NCI-H345 treated with DMSO at 0.1 percent for 48 hours (cell line): ENCODE results near the gene GSK3B.

Source experiments
- DNase-seq: peaks from one replicate; lab custom pipeline; 2025; ENCODE audit not compliant: unreplicated experiment; lab: John Stamatoyannopoulos, UW

Gene GSK3B

GRCh38 chr3:120093911-120094775 lies at the start of gene GSK3B:
TSS of gene GSK3B (minus strand) at chr3:120094447. CDS start at chr3:120093434, 1,013 bp downstream.
- peak; percentile 98 for DNase-seq

- DNase-seq: no peak
Observed at GRCh38 chr3:120143676-120144075, 49.4 kb upstream of the GSK3B start.

- no peak for DNase-seq
Observed at GRCh38 chr3:120142236-120142635, 48.0 kb upstream of the GSK3B start.

- no peak for DNase-seq
Observed at GRCh38 chr3:120140098-120140742, 46.0 kb upstream of the GSK3B start.

- no peak for DNase-seq
Observed at GRCh38 chr3:120139140-120139539, 44.9 kb upstream of the GSK3B start.

GRCh38 chr3:120137548-120137947 lies 43.3 kb upstream of the GSK3B start:
- no peak for DNase-seq

- DNase-seq: no peak
Observed at GRCh38 chr3:120130656-120131055, 36.4 kb upstream of the GSK3B start.

GRCh38 chr3:120129718-120130513 lies 35.7 kb upstream of the GSK3B start:
- DNase-seq: no peak

- no peak for DNase-seq
Observed at GRCh38 chr3:120129051-120129450, 34.8 kb upstream of the GSK3B start.

- DNase-seq: no peak
Observed at GRCh38 chr3:120125992-120126391, 31.7 kb upstream of the GSK3B start.

GRCh38 chr3:120119846-120120510 lies 25.7 kb upstream of the GSK3B start:
- no peak for DNase-seq

- DNase-seq: no peak
Observed at GRCh38 chr3:120114981-120115380, 20.7 kb upstream of the GSK3B start.

GRCh38 chr3:120114376-120114775 lies 20.1 kb upstream of the GSK3B start:
- DNase-seq: no peak

GRCh38 chr3:120113128-120114116 lies 19.2 kb upstream of the GSK3B start:
- no peak for DNase-seq

GRCh38 chr3:120111898-120112297 lies 17.7 kb upstream of the GSK3B start:
- DNase-seq: no peak

- DNase-seq: no peak
Observed at GRCh38 chr3:120103276-120103675, 9.0 kb upstream of the GSK3B start.

GRCh38 chr3:120102674-120103073 lies 8.4 kb upstream of the GSK3B start:
- no peak for DNase-seq

- DNase-seq: no peak
Observed at GRCh38 chr3:120102232-120102631, 8.0 kb upstream of the GSK3B start.

GRCh38 chr3:120101624-120102023 lies 7.4 kb upstream of the GSK3B start:
- no peak for DNase-seq

- no peak for DNase-seq
Observed at GRCh38 chr3:120100711-120101110, 6.5 kb upstream of the GSK3B start.
